H1 (cell line): Measurements from ENCODE around the gene KDM1A.

Experiments used
- BCL11A ChIP-seq, 2 experiments: IDR thresholded peaks; one replicate each; pipeline ENCODE4 v1.6.1; 2011; ENCODE audit warnings: low read depth in 2 of 2, low read length in 2 of 2, mild to moderate bottlenecking in 2 of 2
- CHD1 ChIP-seq: IDR thresholded peaks from 2 replicates; pipeline ENCODE4 v1.6.1; 2012; ENCODE audit warnings: low read depth, low read length, improper control_type of control experiment
- EZH2 ChIP-seq: fragments of 200-600 bp; sonication (generic); IDR thresholded peaks from 2 replicates; pipeline ENCODE4 v1.7.1; 2012; ENCODE audit warnings: low read depth, mild to moderate bottlenecking, moderate library complexity, low read length, inconsistent platforms; ENCODE audit not compliant: severe bottlenecking
- GABPA ChIP-seq: IDR thresholded peaks from 2 replicates; pipeline ENCODE4 v1.6.1; 2011; ENCODE audit warnings: mild to moderate bottlenecking, low read length, moderate library complexity, borderline replicate concordance; ENCODE audit not compliant: insufficient read depth
- JUN ChIP-seq: IDR thresholded peaks from 2 replicates; pipeline ENCODE4 v1.6.1; 2011; ENCODE audit warnings: low read depth, mild to moderate bottlenecking, improper control_type of control experiment, low read length
- POLR2A ChIP-seq, 2 experiments: IDR thresholded peaks; 1 replicate in 1 of 2; 2 replicates in 1 of 2; pipeline ENCODE4 v1.6.1; 2011; ENCODE audit warnings: low read depth in 2 of 2, low read length in 2 of 2, mild to moderate bottlenecking in 2 of 2; ENCODE audit errors: control extremely low read depth in 1 of 2
- POLR2AphosphoS5 ChIP-seq: IDR thresholded peaks from 2 replicates; pipeline ENCODE4 v1.6.1; 2011; ENCODE audit warnings: low read depth, low read length
- RFX5 ChIP-seq: IDR thresholded peaks from 2 replicates; pipeline ENCODE4 v1.6.1; 2011; ENCODE audit warnings: low read depth, low read length, improper control_type of control experiment, borderline replicate concordance
- TAF1 ChIP-seq: IDR thresholded peaks from 2 replicates; pipeline ENCODE4 v1.6.1; 2011; ENCODE audit warnings: mild to moderate bottlenecking, low read depth, low read length
- ZNF274 ChIP-seq: IDR thresholded peaks from 2 replicates; pipeline ENCODE4 v1.7.0; 2012; ENCODE audit warnings: low read length, borderline replicate concordance; ENCODE audit errors: extremely low read depth
- TF ChIP-seq, protein P1 (sequence below), 3 experiments: IDR thresholded peaks; 1 replicate in 2 of 3; 2 replicates in 1 of 3; pipeline versions ENCODE4 v1.5.1 to v1.6.1; 2011; ENCODE audit warnings: low read length in 3 of 3, mild to moderate bottlenecking in 3 of 3, inconsistent platforms in 2 of 3, low read depth in 1 of 3, moderate library complexity in 1 of 3; ENCODE audit not compliant: insufficient read depth in 1 of 3; ENCODE audit errors: control extremely low read depth in 1 of 3
- TF ChIP-seq, protein P2 (sequence below): IDR thresholded peaks from 2 replicates; pipeline ENCODE4 v1.6.1; 2011; ENCODE audit warnings: low read depth, mild to moderate bottlenecking, low read length; ENCODE audit not compliant: insufficient read depth

DNA sequence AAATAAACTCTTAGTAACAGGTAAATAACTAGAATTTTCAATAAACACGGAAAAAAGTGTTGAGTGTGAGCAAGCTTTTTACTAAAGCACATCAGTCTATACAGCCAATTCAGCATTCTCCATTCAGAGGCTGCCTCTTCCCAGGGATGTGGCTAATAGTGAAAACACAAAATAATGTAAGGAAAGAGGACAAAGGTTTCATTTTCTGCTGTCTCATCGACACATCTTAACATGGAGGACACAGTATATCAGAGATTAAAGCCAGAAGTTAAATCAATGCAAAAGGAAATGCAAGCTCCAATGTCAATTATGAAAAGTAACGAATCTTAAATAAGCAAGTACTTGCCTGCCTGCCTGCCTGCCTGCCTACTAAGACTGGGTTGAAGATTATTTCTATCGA lies 106.2 kb downstream of the KDM1A start:
- TF ChIP-seq POLR2AphosphoS5, result no peak
- TF ChIP-seq TAF1, result no peak
- no peak for TF ChIP-seq JUN
- TF ChIP-seq, protein P1, sequence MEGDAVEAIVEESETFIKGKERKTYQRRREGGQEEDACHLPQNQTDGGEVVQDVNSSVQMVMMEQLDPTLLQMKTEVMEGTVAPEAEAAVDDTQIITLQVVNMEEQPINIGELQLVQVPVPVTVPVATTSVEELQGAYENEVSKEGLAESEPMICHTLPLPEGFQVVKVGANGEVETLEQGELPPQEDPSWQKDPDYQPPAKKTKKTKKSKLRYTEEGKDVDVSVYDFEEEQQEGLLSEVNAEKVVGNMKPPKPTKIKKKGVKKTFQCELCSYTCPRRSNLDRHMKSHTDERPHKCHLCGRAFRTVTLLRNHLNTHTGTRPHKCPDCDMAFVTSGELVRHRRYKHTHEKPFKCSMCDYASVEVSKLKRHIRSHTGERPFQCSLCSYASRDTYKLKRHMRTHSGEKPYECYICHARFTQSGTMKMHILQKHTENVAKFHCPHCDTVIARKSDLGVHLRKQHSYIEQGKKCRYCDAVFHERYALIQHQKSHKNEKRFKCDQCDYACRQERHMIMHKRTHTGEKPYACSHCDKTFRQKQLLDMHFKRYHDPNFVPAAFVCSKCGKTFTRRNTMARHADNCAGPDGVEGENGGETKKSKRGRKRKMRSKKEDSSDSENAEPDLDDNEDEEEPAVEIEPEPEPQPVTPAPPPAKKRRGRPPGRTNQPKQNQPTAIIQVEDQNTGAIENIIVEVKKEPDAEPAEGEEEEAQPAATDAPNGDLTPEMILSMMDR (IDR thresholded peaks at IDR 0.05; ENCODE audit: control extremely low read depth in 1 of 3, insufficient read depth in 1 of 3, low read depth in 1 of 3, low read length in 3 of 3), result no peak
- TF ChIP-seq CHD1, result no peak
- TF ChIP-seq, protein P2, sequence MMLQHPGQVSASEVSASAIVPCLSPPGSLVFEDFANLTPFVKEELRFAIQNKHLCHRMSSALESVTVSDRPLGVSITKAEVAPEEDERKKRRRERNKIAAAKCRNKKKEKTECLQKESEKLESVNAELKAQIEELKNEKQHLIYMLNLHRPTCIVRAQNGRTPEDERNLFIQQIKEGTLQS, result no peak
- TF ChIP-seq POLR2A (IDR thresholded peaks at IDR 0.05; ENCODE audit: control extremely low read depth in 1 of 2, low read depth in 2 of 2, low read length in 2 of 2), result no peak
- TF ChIP-seq BCL11A (IDR thresholded peaks at IDR 0.05; ENCODE audit: low read depth in 2 of 2, low read length in 2 of 2), result no peak
- TF ChIP-seq GABPA, result no peak
- TF ChIP-seq EZH2, result no peak
- TF ChIP-seq ZNF274, result no peak
- no peak for TF ChIP-seq RFX5
